Frontal cortex (tissue), 4 donors: ENCODE results near the gene PHLPP2. TPM values are rescaled to one million over a fixed set of nuclear protein-coding genes. Genes with fewer than 3 reads are reported as not detected.
"Not testable (repeated sequence)": the region's sequence is repeated elsewhere in the genome, so short reads cannot be mapped to it uniquely, and the experiment has no call there.

Experiments used
- DNase-seq, 2 donors: peaks; one replicate each; pipeline ENCODE4 v3.0.0; 2012; ENCODE audit warnings: low spot score in 2 of 2
- FAIRE-seq: peaks from 2 replicates; lab custom pipeline; 2012; peaks lifted over from hg19 to GRCh38; lab: Jason Lieb, UNC
- small RNA-seq: library from RNA; depleted of rRNA; stranded (forward); fragments of <200 nt; gene quantifications from one replicate; pipeline ENCODE3, GENCODE V24; 2014
- total RNA-seq: library from RNA; depleted of rRNA; stranded (reverse); fragments of >200 nt; gene quantifications from one replicate; pipeline ENCODE4 v1.2.3, GENCODE V29; 2014
- donor health status: control.
- donor health status: control.
- donor health status: control.

PHLPP2 gene
- total RNA-seq, 1 donor from 2014 or later, result 26.9 TPM

- FAIRE-seq (no peak), DNase-seq (no peak)
These were observed 96.7 kb downstream of the PHLPP2 start for GRCh38 chr16:71627731-71628181.

GRCh38 chr16:71626858-71627213 lies 97.7 kb downstream of the PHLPP2 start:
- FAIRE-seq (no peak), DNase-seq (no peak)

GRCh38 chr16:71626018-71626857 lies 98.3 kb downstream of the PHLPP2 start, which contains the start of gene MARVELD3:
MARVELD3 (plus strand) TSS chr16:71626184; CDS start chr16:71626230, 46 bp downstream.
- DNase-seq, result peak in 1 of 2 donors; percentile 20
- FAIRE-seq, result no peak

GRCh38 chr16:71625113-71625850 lies 99.2 kb downstream of the PHLPP2 start:
- FAIRE-seq (no peak), DNase-seq (no peak)

- DNase-seq, result no peak
- FAIRE-seq, result no peak
These were observed 100.9 kb downstream of the PHLPP2 start for GRCh38 chr16:71623597-71623996.

GRCh38 chr16:71622088-71622487 lies 102.4 kb downstream of the PHLPP2 start:
- FAIRE-seq (no peak), DNase-seq (no peak)

- FAIRE-seq, result no peak
These were observed 106.1 kb downstream of the PHLPP2 start for GRCh38 chr16:71618429-71618828.

GRCh38 chr16:71614956-71615355 lies 109.5 kb downstream of the PHLPP2 start:
- not testable (repeated sequence) for DNase-seq, FAIRE-seq

More at GRCh38 chr16:71618429-71618828, 106.1 kb downstream of the PHLPP2 start:
- DNase-seq, result no peak

- DNase-seq (peak; percentile 52 to 72), FAIRE-seq (no peak)
These were observed 113.3 kb downstream of the PHLPP2 start for GRCh38 chr16:71610936-71611871.

- DNase-seq (no peak), FAIRE-seq (no peak)
These were observed 114.1 kb downstream of the PHLPP2 start for GRCh38 chr16:71610447-71610846.

- FAIRE-seq, result no peak
- DNase-seq, result no peak
These were observed 115.4 kb downstream of the PHLPP2 start for GRCh38 chr16:71609066-71609465.

GRCh38 chr16:71600822-71601221 lies 123.7 kb downstream of the PHLPP2 start:
- FAIRE-seq (no peak), DNase-seq (no peak)

GRCh38 chr16:71598426-71598825 lies 126.1 kb downstream of the PHLPP2 start:
- FAIRE-seq, result not testable (repeated sequence)

GRCh38 chr16:71595340-71595826 lies 129.1 kb downstream of the PHLPP2 start:
- not testable (repeated sequence) for FAIRE-seq, DNase-seq

More at GRCh38 chr16:71598426-71598825, 126.1 kb downstream of the PHLPP2 start:
- not testable (repeated sequence) for DNase-seq

Small RNA genes lying within 50 kb of the gene (small RNA-seq; reads per million reads assigned to genes)
- gene RNU6-208P (not detected), gene SNORA70D (not detected), gene SNORD71 (7,611 reads per million, percentile 100 among the genes with 10 or more reads in this experiment)

Other genes with a start within 250 kb of the PHLPP2 start
- 6.5 TPM for gene ZNF19, start 235.4 kb downstream of the PHLPP2 start, total RNA-seq
- not detected for gene CHST4, start 198.3 kb downstream of the PHLPP2 start, total RNA-seq
- not detected for gene TAT, start 147.6 kb downstream of the PHLPP2 start, total RNA-seq
- gene MARVELD3, start 98.5 kb downstream of the PHLPP2 start, total RNA-seq, result not detected
- gene AP1G1, start 84.1 kb upstream of the PHLPP2 start, total RNA-seq, result 90.9 TPM
- 7.7 TPM for gene ATXN1L, start 121.3 kb upstream of the PHLPP2 start, total RNA-seq
- 36.7 TPM for gene ZNF821, start 159.5 kb upstream of the PHLPP2 start, total RNA-seq
- gene IST1, start 170.8 kb upstream of the PHLPP2 start, total RNA-seq, result 117 TPM